Esophagus muscularis mucosa (tissue), 4 donors: ENCODE measurements around the gene NECTIN4. TPM values are rescaled to one million over a fixed set of nuclear protein-coding genes. Genes with fewer than 3 reads are reported as not detected.
"Not testable (repeated sequence)": the region's sequence is repeated elsewhere in the genome, so short reads cannot be mapped to it uniquely, and the experiment has no call there.

Experiments
- DNase-seq: peaks from one replicate; pipeline ENCODE4 v3.0.0-alpha.2; 2017; ENCODE audit errors: extremely low spot score
- H3K27ac ChIP-seq, 4 donors: fragments of 200-600 bp; sonication (generic); replicated peaks in 1 of 4; 1 replicate in 3 of 4; 2 replicates in 1 of 4; pipeline ENCODE4 v1.5.1; 2016 to 2019; ENCODE audit warnings: mild to moderate bottlenecking in 1 of 4
- H3K27me3 ChIP-seq, 4 donors: fragments of 200-600 bp; sonication (generic); one replicate each; pipeline versions ENCODE4 v1.5.1 to v1.6.0; 2016 to 2019
- H3K36me3 ChIP-seq, 4 donors: fragments of 200-600 bp; sonication (generic); one replicate each; pipeline ENCODE4 v1.5.1; 2016 to 2019
- H3K4me1 ChIP-seq, 4 donors: fragments of 200-600 bp; sonication (generic); one replicate each; pipeline ENCODE4 v1.5.1; 2016 to 2019
- H3K4me3 ChIP-seq, 4 donors: fragments of 200-600 bp; sonication (generic); 1 replicate in 2 of 4; 2 replicates in 2 of 4; pipeline ENCODE4 v1.5.1; 2016 to 2019; ENCODE audit warnings: mild to moderate bottlenecking in 4 of 4, moderate library complexity in 1 of 4
- H3K9me3 ChIP-seq, 4 donors: fragments of 200-600 bp; sonication (generic); 1 replicate in 3 of 4; 2 replicates in 1 of 4; pipeline ENCODE4 v1.5.1; 2016 to 2019
- CTCF ChIP-seq, 3 experiments: fragments of 200-600 bp in 2 of 3; fragments of 450-650 bp in 1 of 3; sonication (generic) in 2 of 3; IDR thresholded peaks; one replicate each; pipeline ENCODE4 v1.5.1; 2017 to 2019; ENCODE audit warnings: antibody characterized with exemption in 3 of 3, mild to moderate bottlenecking in 2 of 3, moderate library complexity in 1 of 3
- EP300 ChIP-seq: sonication (generic); formaldehyde crosslinking; IDR thresholded peaks from one replicate; pipeline ENCODE4 v1.6.1; 2017; ENCODE audit warnings: antibody characterized with exemption
- POLR2A ChIP-seq: fragments of 450-650 bp; IDR thresholded peaks from one replicate; pipeline ENCODE4 v1.6.1; 2017; ENCODE audit warnings: antibody characterized with exemption, moderate library complexity, mild to moderate bottlenecking, low read depth
- POLR2AphosphoS5 ChIP-seq, 2 donors: sonication (generic); formaldehyde crosslinking; IDR thresholded peaks; one replicate each; pipeline ENCODE4 v1.6.1; 2017; ENCODE audit warnings: antibody characterized with exemption in 2 of 2
- WGBS: methylation state at CpG from one replicate; pipeline ENCODE4 v1.1.5; 2018; 5-methylcytosine and 5-hydroxymethylcytosine counted together
- intact Hi-C: fragments of 100-400 bp; cut with DNase I; formaldehyde crosslinking; loops from one replicate; pipeline ENCODE4 v1.15.1; 2023
- total RNA-seq, 4 donors: library from RNA; depleted of rRNA; stranded (reverse); fragments of >200 nt; gene quantifications; one replicate each; pipeline versions ENCODE4 v1.1.0 to v1.2.1, GENCODE V29; 2016

NECTIN4 gene
- total RNA-seq, 4 donors from 2014 or later = not detected

- peaks cover 0 to 3% (median 1%) of the 10 kb centered on the region in 4 donors for H3K4me1 ChIP-seq
- H3K4me3 ChIP-seq = no peak overlapping the region
- H3K36me3 ChIP-seq = no peaks in the 10 kb centered on the region
- intact Hi-C loops = no loop called here
- no peak overlapping the region for H3K27ac ChIP-seq
- no peak for DNase-seq
- no peaks in the 10 kb centered on the region for H3K27me3 ChIP-seq
- no peak for TF ChIP-seq EP300
- TF ChIP-seq POLR2A = no peak
- TF ChIP-seq POLR2AphosphoS5 (IDR thresholded peaks at IDR 0.05) = no peak
- TF ChIP-seq CTCF (IDR thresholded peaks at IDR 0.05) = no peak
- H3K9me3 ChIP-seq = no peaks in the 10 kb centered on the region
- 73% methylated on average over 1 of the region's 1 CpG for WGBS
Measured at GRCh38 chr1:161032409-161032808, 56.9 kb downstream of the NECTIN4 start.

- WGBS = 76% methylated on average over 2 of the region's 2 CpGs
- no peaks in the 10 kb centered on the region for H3K9me3 ChIP-seq
- intact Hi-C loops = no loop called here
- H3K4me3 ChIP-seq = no peak overlapping the region
- DNase-seq = no peak
- peaks cover 0 to 3% (median 0%) of the 10 kb centered on the region in 4 donors for H3K4me1 ChIP-seq
- TF ChIP-seq CTCF (IDR thresholded peaks at IDR 0.05) (no peak), EP300 (no peak), POLR2A (no peak), POLR2AphosphoS5 (IDR thresholded peaks at IDR 0.05) (no peak)
- H3K36me3 ChIP-seq = no peaks in the 10 kb centered on the region
- no peaks in the 10 kb centered on the region for H3K27me3 ChIP-seq
- no peak overlapping the region for H3K27ac ChIP-seq
Measured at GRCh38 chr1:161031874-161032273, 57.5 kb downstream of the NECTIN4 start.

GRCh38 chr1:161029466-161029865 lies 59.9 kb downstream of the NECTIN4 start:
- DNase-seq, H3K36me3 ChIP-seq, H3K4me1 ChIP-seq, H3K4me3 ChIP-seq, H3K27ac ChIP-seq, H3K9me3 ChIP-seq, intact Hi-C loops, H3K27me3 ChIP-seq: not testable (repeated sequence)
- WGBS = 94% methylated on average over 8 of the region's 32 CpGs

- WGBS = 68% methylated on average over 1 of the region's 1 CpG
- H3K27me3 ChIP-seq, H3K4me1 ChIP-seq, intact Hi-C loops, DNase-seq, H3K27ac ChIP-seq, H3K4me3 ChIP-seq, H3K36me3 ChIP-seq, H3K9me3 ChIP-seq: not testable (repeated sequence)
Measured at GRCh38 chr1:161026954-161027353, 62.4 kb downstream of the NECTIN4 start.

GRCh38 chr1:161022432-161022831 lies 66.9 kb downstream of the NECTIN4 start:
- intact Hi-C loops, DNase-seq, H3K9me3 ChIP-seq, H3K36me3 ChIP-seq, H3K27ac ChIP-seq, H3K4me3 ChIP-seq: not testable (repeated sequence)
- Histone ChIP-seq H3K27me3 (peaks cover 0 to 44% (median 11%) of the 10 kb centered on the region in 4 donors), H3K4me1 (peaks cover 13 to 21% (median 18%) of the 10 kb centered on the region in 4 donors)
- 93% methylated on average over 12 of the region's 12 CpGs for WGBS

GRCh38 chr1:161021970-161022353 lies 67.4 kb downstream of the NECTIN4 start:
- peaks cover 0 to 44% (median 11%) of the 10 kb centered on the region in 4 donors for H3K27me3 ChIP-seq
- intact Hi-C loops = no loop called here
- 91% methylated on average over 2 of the region's 2 CpGs for WGBS
- H3K4me1 ChIP-seq = peaks cover 13 to 21% (median 18%) of the 10 kb centered on the region in 4 donors
- no peak overlapping the region for H3K4me3 ChIP-seq
- TF ChIP-seq EP300 (no peak), POLR2AphosphoS5 (IDR thresholded peaks at IDR 0.05) (no peak), CTCF (IDR thresholded peaks at IDR 0.05) (no peak), POLR2A (no peak)
- H3K27ac ChIP-seq = no peak overlapping the region
- DNase-seq = no peak
- no peaks in the 10 kb centered on the region for H3K9me3 ChIP-seq
- no peaks in the 10 kb centered on the region for H3K36me3 ChIP-seq
